MG63 (cell line): ENCODE data around the gene SPC25. TPM values are rescaled to one million over a fixed set of nuclear protein-coding genes. Genes with fewer than 3 reads are reported as not detected.

Source experiments
- total RNA-seq: library from RNA; depleted of rRNA; stranded (reverse); fragments of >200 nt; shearing (Covaris generic); gene quantifications from 2 replicates; pipeline ENCODE4 v1.2.3, GENCODE V29; 2014; ENCODE audit warnings: low replicate concordance; rRNA removed

Gene SPC25
- total RNA-seq, 1 experiment from 2014 or later, result 28.1 TPM

Other genes starting within 250 kb of the SPC25 start
- gene NOSTRIN, start 87.8 kb downstream of the SPC25 start, total RNA-seq, result 0.23 and 0.35 TPM in 2 replicates
- not detected in 2 replicates for gene G6PC2, start 10.9 kb upstream of the SPC25 start, total RNA-seq
- not detected in 2 replicates for gene ABCB11, start 140.9 kb upstream of the SPC25 start, total RNA-seq
- not detected in 2 replicates for gene DHRS9, start 179.1 kb upstream of the SPC25 start, total RNA-seq